A549 (cell line): ENCODE data around the gene UBE2A. TPM values are rescaled to one million over a fixed set of nuclear protein-coding genes. Genes with fewer than 3 reads are reported as not detected.
A peak's percentile ranks its signal among the peaks of the same experiment; 100 is the strongest.

Source experiments
- ATAC-seq, 2 experiments: fragments of 200-7000 bp in 1 of 2; fragments of >200 bp in 1 of 2; cut with Nextera tagmentation in 1 of 2; cut with Tn5 transposase in 1 of 2; 3 replicates each; pipeline versions ENCODE4 v1.8.0 to v1.9.1; 2018 to 2020; ENCODE audit warnings: mild to moderate bottlenecking in 1 of 2, moderate library complexity in 1 of 2
- CTCF ChIA-PET: fragments of 300-600 bp; sonication (Branson Sonifier 250); formaldehyde crosslinking; extraction: SDS; loops from one replicate; lab custom pipeline; 2021; ENCODE audit warnings: antibody characterized with exemption, inconsistent platforms; lab: Yijun Ruan, JAX
- POLR2A ChIA-PET: fragments of 350-600 bp; formaldehyde crosslinking; extraction: SDS; loops from one replicate; lab custom pipeline; 2021; ENCODE audit warnings: antibody characterized with exemption, inconsistent platforms; lab: Yijun Ruan, JAX
- DNase-seq, 2 experiments: peaks; one replicate each; pipeline versions ENCODE4 v3.0.0 to v3.0.0-alpha.2; 2011 to 2016; ENCODE audit warnings: low read depth in 1 of 2, low spot score in 1 of 2
- FAIRE-seq: peaks from 2 replicates; lab custom pipeline; 2011; peaks lifted over from hg19 to GRCh38; lab: Jason Lieb, UNC
- H3K27ac ChIP-seq, 2 experiments: fragments of >200 bp; sonication (Bioruptor Twin); formaldehyde crosslinking; 3 replicates each; pipeline ENCODE4 v1.5.1; 2016 to 2017
- H3K4me1 ChIP-seq: fragments of >200 bp; sonication (Bioruptor Twin); formaldehyde crosslinking; 3 replicates; pipeline ENCODE4 v1.6.1; 2016
- H3K4me2 ChIP-seq: fragments of >200 bp; sonication (Bioruptor Twin); formaldehyde crosslinking; 3 replicates; pipeline ENCODE4 v1.6.1; 2016
- H3K4me3 ChIP-seq: fragments of >200 bp; sonication (Bioruptor Twin); formaldehyde crosslinking; 3 replicates; pipeline ENCODE4 v1.5.1; 2016
- H3K9me3 ChIP-seq: fragments of >200 bp; sonication (Bioruptor Twin); formaldehyde crosslinking; 3 replicates; pipeline ENCODE4 v1.6.1; 2016
- ATOH8 ChIP-seq: fragments of 250-450 bp; sonication (Bioruptor Pico); IDR thresholded peaks from 2 replicates; pipeline ENCODE4 v1.5.0; 2020; ENCODE audit warnings: low read depth, mild to moderate bottlenecking, moderate library complexity
- CBX2 ChIP-seq: fragments of 200-600 bp; sonication (generic); IDR thresholded peaks from 2 replicates; pipeline ENCODE4 v1.6.1; 2016; ENCODE audit warnings: low read depth, mild to moderate bottlenecking, borderline replicate concordance
- E2F6 ChIP-seq: IDR thresholded peaks from 2 replicates; pipeline ENCODE4 v1.6.1; 2012; ENCODE audit warnings: low read depth, borderline replicate concordance
- EP300 ChIP-seq, 2 experiments: fragments of >200 bp; sonication (Bioruptor Twin); formaldehyde crosslinking; IDR thresholded peaks; 2 replicates in 1 of 2; 3 replicates in 1 of 2; pipeline ENCODE4 v1.6.1; 2016 to 2017
- GATA3 ChIP-seq: IDR thresholded peaks from 2 replicates; pipeline ENCODE4 v1.6.1; 2012; ENCODE audit warnings: borderline replicate concordance
- HDAC2 ChIP-seq: fragments of 200-600 bp; sonication (generic); IDR thresholded peaks from 2 replicates; pipeline ENCODE4 v1.6.1; 2016
- HEYL ChIP-seq: fragments of 250-450 bp; sonication (Bioruptor Pico); IDR thresholded peaks from 2 replicates; pipeline ENCODE4 v1.8.0; 2021; ENCODE audit warnings: mild to moderate bottlenecking, moderate library complexity
- HOXB13 ChIP-seq: fragments of 250-450 bp; sonication (Bioruptor Pico); IDR thresholded peaks from 2 replicates; pipeline ENCODE4 v1.5.0; 2020; ENCODE audit warnings: low read depth, mild to moderate bottlenecking, moderate library complexity
- HOXB5 ChIP-seq: fragments of 250-450 bp; sonication (Bioruptor Pico); IDR thresholded peaks from 2 replicates; pipeline ENCODE4 v1.5.0; 2020; ENCODE audit warnings: mild to moderate bottlenecking, moderate library complexity
- JUN ChIP-seq, 2 experiments: fragments of >200 bp; sonication (Bioruptor Twin); formaldehyde crosslinking; IDR thresholded peaks; 2 replicates in 1 of 2; 3 replicates in 1 of 2; pipeline ENCODE4 v1.6.1; 2016 to 2017
- KDM5A ChIP-seq: fragments of 200-600 bp; sonication (generic); IDR thresholded peaks from 2 replicates; pipeline ENCODE4 v1.6.1; 2016; ENCODE audit warnings: antibody characterized with exemption, mild to moderate bottlenecking
- PBX3 ChIP-seq: IDR thresholded peaks from 2 replicates; pipeline ENCODE4 v1.6.1; 2012
- PHF8 ChIP-seq: fragments of 200-600 bp; sonication (generic); IDR thresholded peaks from 2 replicates; pipeline ENCODE4 v1.6.1; 2016; ENCODE audit warnings: low read depth, mild to moderate bottlenecking, antibody characterized with exemption, moderate library complexity, borderline replicate concordance
- RCOR1 ChIP-seq: fragments of 150-350 bp; IDR thresholded peaks from 2 replicates; pipeline ENCODE4 v1.6.1; 2014; ENCODE audit warnings: antibody characterized with exemption, low read length, low read depth
- SMC3 ChIP-seq: fragments of >200 bp; sonication (Bioruptor Twin); formaldehyde crosslinking; IDR thresholded peaks from 3 replicates; pipeline ENCODE4 v1.6.1; 2018; ENCODE audit warnings: inconsistent platforms
- SREBF2 ChIP-seq: fragments of 450-650 bp; IDR thresholded peaks from 2 replicates; pipeline ENCODE4 v1.6.1; 2014; ENCODE audit warnings: mild to moderate bottlenecking, moderate library complexity
- TFCP2L1 ChIP-seq: fragments of 250-450 bp; sonication (Bioruptor Pico); IDR thresholded peaks from 2 replicates; pipeline ENCODE4 v1.5.0; 2021; ENCODE audit warnings: mild to moderate bottlenecking
- ZNF302 ChIP-seq: fragments of 250-450 bp; sonication (Bioruptor Pico); IDR thresholded peaks from 2 replicates; pipeline ENCODE4 v1.9.0; 2021; ENCODE audit warnings: inconsistent platforms, mild to moderate bottlenecking, moderate library complexity
- WGBS: methylation state at CpG from one replicate; pipeline ENCODE4 v1.1.6; 2017; ENCODE audit errors: missing lambda C conversion rate; 5-methylcytosine and 5-hydroxymethylcytosine counted together
- polyA plus RNA-seq, 4 experiments: library from polyadenylated mRNA; depleted of rRNA in 3 of 4; stranded (reverse); fragments of >200 nt; fragmentation: RNase III in 1 of 4; extraction: RNeasy Plus Mini Kit Qiagen cat#74134 plus additional on column Dnase treatment in 1 of 4; gene quantifications; 2 replicates in 3 of 4; 3 replicates in 1 of 4; pipeline ENCODE4 v1.2.3, GENCODE V29; 2011 to 2017
- TF ChIP-seq, protein P1 (sequence below): fragments of 150-350 bp; IDR thresholded peaks from 2 replicates; pipeline ENCODE4 v1.6.1; 2014; ENCODE audit warnings: low read depth, mild to moderate bottlenecking, low read length
- TF ChIP-seq, protein P2 (sequence below): fragments of >200 bp; sonication (Bioruptor Twin); formaldehyde crosslinking; IDR thresholded peaks from 3 replicates; pipeline ENCODE4 v1.6.1; 2016
- TF ChIP-seq, protein P3 (sequence below): IDR thresholded peaks from 2 replicates; pipeline ENCODE4 v1.6.1; 2012
- TF ChIP-seq, protein P4 (sequence below): fragments of >200 bp; sonication (Bioruptor Twin); formaldehyde crosslinking; IDR thresholded peaks from 3 replicates; pipeline ENCODE4 v1.5.1; 2016

UBE2A gene
- polyA plus RNA-seq, 2 of the 4 experiments (the other 2 are of a cell fraction) = 109 to 131 TPM

- no peaks in the 10 kb centered on the region for H3K9me3 ChIP-seq
- H3K4me3 ChIP-seq = peak overlapping the region; percentile 88
- peak; percentile 13 for FAIRE-seq
- ATAC-seq = no peak
- CTCF ChIA-PET = interaction anchor here (1.1 to 1.2 kb wide), 2 partner anchors 8 to 16 kb away, joined by 3 to 6 read pairs; partner anchors contain the start of gene STEEP1
- H3K27ac ChIP-seq = peak overlapping the region in 1 of 2 experiments; percentile 99; a peak in 3 of 6 replicates
- peak overlapping the region; percentile 78 for H3K4me2 ChIP-seq
- H3K4me1 ChIP-seq = peaks cover 10% of the 10 kb centered on the region; the same call in 2 of the 3 replicates
- POLR2A ChIA-PET = interaction anchor here (2.7 kb wide), 1 partner anchor 33 kb away, joined by 17 read pairs; the partner anchor contains the start of gene NKRF
- no peak for DNase-seq
- 89% methylated on average over 3 of the region's 3 CpGs for WGBS
- TF ChIP-seq SMC3 (no peak), HOXB13 (CRISPR knock-in tag) (no peak), TFCP2L1 (CRISPR knock-in tag) (no peak), KDM5A (no peak), SREBF2 (no peak), E2F6 (no peak), PHF8 (no peak), PBX3 (no peak), CBX2 (no peak), HDAC2 (no peak), JUN (IDR thresholded peaks at IDR 0.05) (no peak)
- TF ChIP-seq, protein P1, sequence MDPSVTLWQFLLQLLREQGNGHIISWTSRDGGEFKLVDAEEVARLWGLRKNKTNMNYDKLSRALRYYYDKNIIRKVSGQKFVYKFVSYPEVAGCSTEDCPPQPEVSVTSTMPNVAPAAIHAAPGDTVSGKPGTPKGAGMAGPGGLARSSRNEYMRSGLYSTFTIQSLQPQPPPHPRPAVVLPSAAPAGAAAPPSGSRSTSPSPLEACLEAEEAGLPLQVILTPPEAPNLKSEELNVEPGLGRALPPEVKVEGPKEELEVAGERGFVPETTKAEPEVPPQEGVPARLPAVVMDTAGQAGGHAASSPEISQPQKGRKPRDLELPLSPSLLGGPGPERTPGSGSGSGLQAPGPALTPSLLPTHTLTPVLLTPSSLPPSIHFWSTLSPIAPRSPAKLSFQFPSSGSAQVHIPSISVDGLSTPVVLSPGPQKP = no peak
- TF ChIP-seq, protein P2, sequence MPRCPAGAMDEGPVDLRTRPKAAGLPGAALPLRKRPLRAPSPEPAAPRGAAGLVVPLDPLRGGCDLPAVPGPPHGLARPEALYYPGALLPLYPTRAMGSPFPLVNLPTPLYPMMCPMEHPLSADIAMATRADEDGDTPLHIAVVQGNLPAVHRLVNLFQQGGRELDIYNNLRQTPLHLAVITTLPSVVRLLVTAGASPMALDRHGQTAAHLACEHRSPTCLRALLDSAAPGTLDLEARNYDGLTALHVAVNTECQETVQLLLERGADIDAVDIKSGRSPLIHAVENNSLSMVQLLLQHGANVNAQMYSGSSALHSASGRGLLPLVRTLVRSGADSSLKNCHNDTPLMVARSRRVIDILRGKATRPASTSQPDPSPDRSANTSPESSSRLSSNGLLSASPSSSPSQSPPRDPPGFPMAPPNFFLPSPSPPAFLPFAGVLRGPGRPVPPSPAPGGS = no peak
- TF ChIP-seq, protein P3, sequence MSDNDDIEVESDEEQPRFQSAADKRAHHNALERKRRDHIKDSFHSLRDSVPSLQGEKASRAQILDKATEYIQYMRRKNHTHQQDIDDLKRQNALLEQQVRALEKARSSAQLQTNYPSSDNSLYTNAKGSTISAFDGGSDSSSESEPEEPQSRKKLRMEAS = no peak
- TF ChIP-seq, protein P4, sequence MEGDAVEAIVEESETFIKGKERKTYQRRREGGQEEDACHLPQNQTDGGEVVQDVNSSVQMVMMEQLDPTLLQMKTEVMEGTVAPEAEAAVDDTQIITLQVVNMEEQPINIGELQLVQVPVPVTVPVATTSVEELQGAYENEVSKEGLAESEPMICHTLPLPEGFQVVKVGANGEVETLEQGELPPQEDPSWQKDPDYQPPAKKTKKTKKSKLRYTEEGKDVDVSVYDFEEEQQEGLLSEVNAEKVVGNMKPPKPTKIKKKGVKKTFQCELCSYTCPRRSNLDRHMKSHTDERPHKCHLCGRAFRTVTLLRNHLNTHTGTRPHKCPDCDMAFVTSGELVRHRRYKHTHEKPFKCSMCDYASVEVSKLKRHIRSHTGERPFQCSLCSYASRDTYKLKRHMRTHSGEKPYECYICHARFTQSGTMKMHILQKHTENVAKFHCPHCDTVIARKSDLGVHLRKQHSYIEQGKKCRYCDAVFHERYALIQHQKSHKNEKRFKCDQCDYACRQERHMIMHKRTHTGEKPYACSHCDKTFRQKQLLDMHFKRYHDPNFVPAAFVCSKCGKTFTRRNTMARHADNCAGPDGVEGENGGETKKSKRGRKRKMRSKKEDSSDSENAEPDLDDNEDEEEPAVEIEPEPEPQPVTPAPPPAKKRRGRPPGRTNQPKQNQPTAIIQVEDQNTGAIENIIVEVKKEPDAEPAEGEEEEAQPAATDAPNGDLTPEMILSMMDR = no peak
Measured at GRCh38 chrX:119573222-119573621, 1.1 kb upstream of the UBE2A start.

DNA sequence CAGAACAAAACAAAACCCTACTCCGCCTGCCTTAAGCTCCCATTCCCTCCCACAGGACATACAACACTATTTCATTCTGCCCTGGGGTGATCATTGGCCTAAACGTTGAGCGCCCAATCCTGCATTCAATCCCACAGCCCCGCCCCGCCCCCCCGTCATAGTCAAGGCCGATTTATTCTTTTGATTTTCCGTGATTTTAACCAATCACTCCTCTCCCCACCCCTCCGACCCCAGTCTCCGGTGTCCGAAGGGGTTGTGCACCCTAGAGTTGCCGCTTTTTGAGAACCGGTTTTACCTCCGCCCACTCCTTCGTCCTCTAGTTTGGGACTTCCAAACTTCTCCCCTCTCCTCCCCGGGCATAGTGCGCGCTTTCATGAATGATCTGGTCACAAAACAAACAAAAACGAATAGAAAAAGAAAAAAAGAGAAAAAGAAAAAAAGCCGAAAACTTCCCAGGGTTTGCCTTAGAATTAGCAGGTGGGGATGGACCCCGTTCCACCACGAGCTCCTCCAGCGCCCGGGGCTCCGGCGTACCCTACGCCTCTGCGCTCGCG is 446 bp upstream of the UBE2A start:
- TF ChIP-seq ATOH8 (CRISPR knock-in tag) (no peak), GATA3 (no peak), ZNF302 (CRISPR knock-in tag) (no peak), RCOR1 (no peak), TFCP2L1 (CRISPR knock-in tag) (no peak), HOXB5 (CRISPR knock-in tag) (no peak), HEYL (CRISPR knock-in tag) (no peak), EP300 (IDR thresholded peaks at IDR 0.05) (no peak)
- TF ChIP-seq, protein P2 = no peak
- peak overlapping the region; percentile 89 to 99 for H3K27ac ChIP-seq
- WGBS = under 1% methylated on average over 30 of the region's 30 CpGs
- H3K4me3 ChIP-seq = peak overlapping the region; percentile 88
- ATAC-seq = peak; percentile 44 to 62; a peak in 5 of 6 replicates
- no peaks in the 10 kb centered on the region for H3K9me3 ChIP-seq
- CTCF ChIA-PET = interaction anchor here (0.7 to 1.3 kb wide), 8 partner anchors 9 to 61 kb away, joined by 3 to 6 read pairs (median 3); partner anchors contain the start of gene STEEP1
- POLR2A ChIA-PET = interaction anchor here (0.5 to 2.7 kb wide), 10 partner anchors 8 to 297 kb away, joined by 3 to 17 read pairs (median 4); partner anchors contain the start of genes NDUFA1, NKRF, RNF113A and RPL39
- FAIRE-seq = no peak
- peaks cover 10% of the 10 kb centered on the region; the same call in 2 of the 3 replicates for H3K4me1 ChIP-seq
- peak overlapping the region; percentile 78 for H3K4me2 ChIP-seq
- peak; percentile 44 to 57 for DNase-seq
